Activated naive CD8-positive, alpha-beta T cell treated with anti-CD3 and anti-CD28 coated beads, Interleukin-2, amount 50 U/mL, for 16 hours (primary cell): ENCODE results near the gene HTR1E.
"Not testable (repeated sequence)": the region's sequence is repeated elsewhere in the genome, so short reads cannot be mapped to it uniquely, and the experiment has no call there.

ENCODE experiments used
- DNase-seq: peaks from one replicate; pipeline ENCODE4 v3.0.0-alpha.2; 2020; ENCODE audit warnings: low read depth, low spot score

HTR1E gene, protein sequence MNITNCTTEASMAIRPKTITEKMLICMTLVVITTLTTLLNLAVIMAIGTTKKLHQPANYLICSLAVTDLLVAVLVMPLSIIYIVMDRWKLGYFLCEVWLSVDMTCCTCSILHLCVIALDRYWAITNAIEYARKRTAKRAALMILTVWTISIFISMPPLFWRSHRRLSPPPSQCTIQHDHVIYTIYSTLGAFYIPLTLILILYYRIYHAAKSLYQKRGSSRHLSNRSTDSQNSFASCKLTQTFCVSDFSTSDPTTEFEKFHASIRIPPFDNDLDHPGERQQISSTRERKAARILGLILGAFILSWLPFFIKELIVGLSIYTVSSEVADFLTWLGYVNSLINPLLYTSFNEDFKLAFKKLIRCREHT

DNA sequence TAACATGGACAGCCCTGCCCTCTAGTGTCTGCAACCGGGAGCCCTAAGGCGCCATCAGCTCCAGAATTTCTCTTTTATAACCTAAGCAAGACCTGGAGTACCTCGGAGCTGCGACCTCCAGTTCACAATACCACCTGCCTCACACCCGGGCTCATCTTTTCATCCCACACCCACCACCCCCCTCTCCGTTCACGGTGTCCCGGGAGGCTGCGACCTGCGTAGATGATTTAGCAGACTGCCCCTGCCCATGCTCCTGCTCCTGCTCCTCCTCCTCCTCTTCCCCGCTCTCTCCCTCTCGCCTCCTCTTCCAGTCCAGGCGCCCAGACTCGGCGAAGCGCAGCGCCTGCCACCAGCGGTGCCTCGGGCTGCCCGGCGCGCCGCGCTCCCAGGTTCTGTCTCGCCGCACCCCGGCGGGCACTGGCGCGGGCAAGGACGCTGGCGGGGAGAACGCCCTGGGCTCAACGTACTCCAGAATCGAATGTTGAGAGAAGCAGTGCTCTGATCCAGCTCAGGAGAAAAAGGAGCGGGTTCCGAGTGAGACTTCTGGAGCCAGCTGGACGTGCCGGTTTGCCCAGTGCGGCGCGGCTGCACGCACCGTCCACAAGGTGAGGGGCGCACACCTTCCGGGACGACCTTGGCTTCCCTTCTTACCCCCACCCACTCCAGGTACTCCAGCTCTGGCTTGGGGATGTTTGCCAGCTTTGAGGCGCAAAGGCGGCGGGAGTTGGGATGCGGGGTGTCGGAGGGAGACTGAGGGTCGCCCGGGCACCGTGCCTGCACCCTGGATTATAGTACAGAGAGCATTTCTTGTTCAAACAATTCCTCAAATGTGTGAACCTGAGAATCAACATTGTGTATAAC, at the start of gene HTR1E:
HTR1E (plus strand) TSS at position 310 of the 861 bp plus-strand sequence. CDS start 77,807 bp downstream, outside the sequence.
- DNase-seq: no peak

DNA sequence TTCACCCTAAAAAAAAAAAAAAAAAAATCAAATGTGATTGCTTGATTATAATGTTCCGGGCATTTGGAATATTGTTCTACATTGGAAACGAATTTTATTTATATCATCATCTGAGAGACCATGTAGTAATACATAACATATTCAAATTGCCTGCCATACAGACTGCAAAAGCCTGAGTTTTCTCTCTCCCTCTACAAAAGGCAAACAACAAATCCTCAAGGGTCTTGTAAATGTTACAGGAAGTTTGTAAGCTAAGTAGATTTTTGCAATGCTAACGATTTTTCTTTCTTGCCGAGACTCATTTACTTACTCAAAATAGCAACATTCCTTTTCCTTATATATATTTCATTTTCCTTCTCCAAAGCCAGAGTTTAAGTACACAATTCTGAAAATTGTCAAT, 49.0 kb upstream of the HTR1E start:
- DNase-seq: no peak

DNA sequence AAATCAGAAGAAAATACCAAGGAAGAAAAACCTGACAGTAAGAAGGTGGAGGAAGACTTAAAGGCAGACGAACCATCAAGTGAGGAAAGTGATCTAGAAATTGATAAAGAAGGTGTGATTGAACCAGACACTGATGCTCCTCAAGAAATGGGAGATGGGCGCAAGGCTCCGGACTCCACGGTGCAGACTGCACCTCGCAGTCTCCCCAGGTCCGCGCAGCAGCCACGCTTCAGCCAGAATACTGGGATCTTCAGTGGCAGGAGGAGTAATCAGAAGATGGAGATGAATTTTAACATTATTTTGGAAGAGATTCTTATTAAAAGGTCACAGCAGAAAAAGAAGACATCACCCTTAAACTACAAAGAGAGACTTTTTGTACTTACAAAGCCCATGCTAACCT, 40.1 kb upstream of the HTR1E start:
- not testable (repeated sequence) for DNase-seq

DNA sequence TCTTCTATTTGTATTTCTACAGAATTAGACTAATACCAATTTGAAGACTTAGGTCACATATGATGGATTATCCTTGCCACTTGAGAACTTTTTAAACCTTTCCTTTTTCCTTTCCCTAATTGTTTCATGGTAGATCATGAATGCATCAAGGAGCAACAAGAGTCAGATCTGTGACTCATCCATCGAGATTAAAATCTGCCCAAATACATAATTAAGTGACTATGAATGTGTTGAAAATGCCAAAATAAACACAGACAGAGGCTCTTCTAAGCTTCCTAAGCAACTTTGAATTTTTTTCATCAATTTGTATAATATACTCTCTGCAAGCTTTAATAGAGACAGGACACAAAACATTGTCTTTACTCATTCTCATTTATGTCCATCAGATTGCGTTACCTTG, 23.5 kb upstream of the HTR1E start:
- no peak for DNase-seq

DNA sequence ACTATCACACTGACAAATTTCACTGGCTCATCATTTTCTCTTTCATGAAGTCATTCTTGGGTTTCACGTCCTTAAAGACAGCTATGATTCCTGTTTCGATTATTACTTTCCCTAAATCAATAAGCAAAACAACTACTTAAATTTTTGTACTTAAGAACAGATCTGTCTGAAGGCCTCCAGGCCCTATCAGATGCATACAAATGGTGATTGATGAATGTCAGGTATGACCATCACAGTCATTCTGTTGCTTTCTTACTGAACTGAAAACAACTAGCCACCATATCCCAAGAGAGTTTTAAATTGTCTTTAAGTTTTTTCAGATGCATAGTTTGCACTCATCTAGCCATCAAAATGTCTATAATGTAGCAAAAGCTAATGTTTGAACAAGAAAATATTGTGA, 20.9 kb upstream of the HTR1E start:
- DNase-seq: no peak

DNA sequence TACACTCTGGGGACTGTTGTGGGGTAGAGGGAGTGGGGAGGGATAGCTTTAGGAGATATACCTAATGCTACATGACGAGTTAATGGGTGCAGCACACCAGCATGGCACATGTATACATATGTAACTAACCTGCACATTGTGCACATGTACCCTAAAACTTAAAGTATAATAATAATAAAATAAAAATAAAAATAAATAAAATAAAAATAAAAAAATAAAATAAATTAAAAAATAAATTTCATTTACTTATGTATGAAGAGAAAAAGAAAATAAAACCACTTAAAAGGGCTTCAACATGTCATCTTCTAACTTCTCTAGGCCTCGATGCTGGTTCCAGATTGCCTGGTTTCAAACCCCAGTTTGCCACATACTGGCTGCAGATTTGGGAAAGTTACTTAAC, 10.2 kb upstream of the HTR1E start:
- DNase-seq: not testable (repeated sequence)

DNA sequence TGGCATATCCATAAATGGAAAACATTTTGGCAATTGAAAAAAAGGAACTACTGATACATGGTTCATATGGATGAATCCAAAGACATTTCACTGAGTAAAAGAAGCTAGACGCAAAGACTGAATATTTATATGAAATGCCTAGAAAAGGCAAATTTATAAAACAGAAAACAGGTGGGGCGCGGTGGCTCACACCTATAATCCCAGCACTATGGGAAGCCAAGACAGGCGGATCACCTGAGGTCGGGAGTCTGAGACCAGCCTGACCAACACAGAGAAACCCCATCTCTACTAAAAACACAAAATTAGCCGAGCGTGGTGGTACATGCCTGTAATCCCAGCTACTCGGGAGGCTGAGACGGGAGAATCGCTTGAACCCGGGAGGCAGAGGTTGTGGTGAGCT, 9.5 kb upstream of the HTR1E start:
- DNase-seq: not testable (repeated sequence)

DNA sequence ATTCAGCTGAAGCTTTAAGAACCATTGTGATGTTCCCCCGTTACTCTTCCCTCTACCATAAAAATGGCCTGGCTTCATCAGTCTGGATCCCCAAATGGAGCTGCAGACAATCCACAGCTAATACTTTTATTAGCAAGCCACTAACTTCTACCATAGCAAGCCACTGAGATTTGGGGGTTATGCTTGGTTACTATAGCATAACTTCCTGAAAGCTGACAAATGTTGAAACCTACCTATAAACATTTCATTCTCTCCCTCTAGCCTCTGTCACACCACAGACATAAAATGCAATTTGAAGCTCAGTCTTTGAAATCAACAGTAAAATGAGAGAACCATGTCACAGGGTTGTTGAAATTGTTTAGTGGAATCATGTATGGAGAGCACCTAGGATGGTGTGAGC, 3.0 kb upstream of the HTR1E start:
- no peak for DNase-seq

DNA sequence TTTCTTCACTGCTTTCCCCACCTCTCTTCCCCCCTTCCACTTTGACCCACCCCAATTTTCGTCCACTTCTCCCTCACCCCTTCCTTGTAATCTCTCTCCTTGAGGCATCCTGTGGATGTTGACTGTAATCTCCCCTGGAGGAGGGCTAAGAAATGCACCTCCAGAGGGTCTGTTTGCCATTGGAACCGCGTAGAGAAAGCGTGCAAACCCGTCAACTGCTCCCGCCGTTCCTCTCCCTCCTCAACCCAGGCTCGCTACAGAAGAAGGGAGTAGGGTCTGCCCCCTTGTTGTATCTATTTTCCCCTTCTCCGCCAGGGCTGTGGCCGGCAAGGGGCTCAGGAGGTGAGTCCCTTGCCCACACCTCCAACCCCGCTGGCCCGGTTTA, 502 bp upstream of the HTR1E start:
- no peak for DNase-seq

DNA sequence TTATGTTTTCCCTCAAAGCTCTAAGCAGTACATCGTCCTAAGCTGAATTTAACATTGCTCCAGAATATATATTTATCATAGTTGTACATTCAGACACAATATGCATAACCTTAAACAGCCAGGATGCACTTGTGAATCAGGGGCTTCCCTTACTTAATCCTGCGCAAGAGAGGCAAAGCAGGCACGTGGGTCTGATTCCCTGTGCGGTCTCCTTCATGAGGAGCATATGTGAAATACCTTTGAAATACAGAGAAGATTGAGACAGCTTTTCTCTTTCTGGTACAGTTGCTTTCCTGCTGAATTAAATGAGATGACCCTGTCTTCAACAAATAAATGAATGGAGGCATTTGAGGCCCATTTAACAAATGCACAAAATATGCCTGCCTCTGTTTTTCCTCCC, 1.5 kb downstream of the HTR1E start:
- no peak for DNase-seq

DNA sequence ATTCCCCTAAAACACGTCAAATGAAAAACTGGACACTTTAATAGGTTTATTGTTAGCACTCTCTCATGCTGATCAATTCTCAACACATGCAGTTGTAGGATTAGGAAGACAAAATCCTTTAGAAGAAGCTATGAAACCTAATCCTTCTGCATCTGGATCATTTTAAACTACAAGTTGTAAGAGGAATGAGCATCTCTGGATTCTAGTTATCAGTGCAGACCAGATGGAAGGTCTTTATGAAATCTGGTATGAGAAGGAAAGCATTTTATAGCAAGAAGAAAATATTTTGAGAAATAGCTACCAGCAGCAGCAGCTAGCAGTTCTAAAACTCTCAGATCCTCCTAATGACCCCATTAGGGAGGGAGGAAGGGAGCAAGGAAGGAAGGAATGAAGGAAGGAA, 4.1 kb downstream of the HTR1E start:
- DNase-seq: no peak

DNA sequence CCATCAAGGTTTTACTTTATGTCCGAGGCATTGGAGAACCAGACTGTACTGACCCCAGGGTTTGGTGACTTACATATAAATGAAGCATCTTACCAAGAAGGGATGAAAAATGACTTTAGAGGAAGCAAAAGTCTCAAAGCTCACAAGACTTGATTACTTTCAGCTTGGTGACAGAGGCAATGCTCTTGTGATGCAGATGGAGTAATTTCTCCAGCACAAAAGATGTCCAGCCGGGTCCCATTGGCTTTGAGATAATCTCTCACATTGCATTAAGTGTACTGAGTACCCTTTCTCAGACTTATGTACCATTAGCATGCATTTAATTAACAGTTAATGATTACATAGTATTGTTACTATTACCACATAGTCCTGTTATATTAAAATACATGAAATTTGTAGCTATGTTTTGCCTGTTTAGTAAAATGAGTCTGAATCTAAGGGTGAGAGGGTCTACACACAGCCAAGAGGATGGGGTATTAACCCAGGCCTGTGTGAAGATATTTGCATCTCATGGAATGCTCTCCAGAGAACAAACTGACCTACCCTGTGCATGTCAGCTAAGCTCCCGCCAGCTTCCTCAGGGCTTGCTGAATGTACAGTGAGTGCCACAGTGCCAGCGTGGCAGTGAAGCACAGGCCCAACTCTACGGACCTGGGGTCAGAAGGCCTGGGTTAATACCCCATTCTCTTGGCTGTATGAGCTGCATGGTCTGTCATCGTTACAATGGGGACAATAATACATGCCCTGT, 5.6 kb downstream of the HTR1E start:
- no peak for DNase-seq

DNA sequence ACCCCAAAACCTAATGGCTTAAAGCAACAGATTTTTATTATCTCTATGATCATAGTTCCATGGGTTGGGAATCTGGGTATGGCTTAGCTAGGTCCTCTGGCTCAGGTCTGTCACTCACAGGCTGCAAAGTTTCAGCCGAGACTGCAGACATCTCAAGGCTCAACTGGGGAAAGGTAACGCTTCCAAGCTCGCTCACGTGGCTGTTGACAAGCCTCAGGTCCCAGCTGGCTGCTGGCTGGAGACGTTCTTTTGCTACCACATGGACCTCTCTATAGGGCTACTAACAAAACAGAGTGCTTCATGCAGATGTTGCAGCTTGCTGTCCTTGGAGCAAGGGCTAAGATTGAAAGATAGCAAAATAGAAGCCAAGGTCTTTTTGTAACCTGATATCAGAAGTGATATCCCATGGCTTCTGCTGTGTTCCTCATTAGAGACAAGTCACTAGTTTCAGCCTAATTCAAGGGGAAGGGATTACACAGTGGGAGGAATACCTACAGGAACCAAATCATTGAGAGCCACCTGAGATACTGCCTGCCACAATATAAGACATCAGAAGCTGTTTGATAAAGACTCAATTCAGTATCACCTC, 6.6 kb downstream of the HTR1E start:
- no peak for DNase-seq

DNA sequence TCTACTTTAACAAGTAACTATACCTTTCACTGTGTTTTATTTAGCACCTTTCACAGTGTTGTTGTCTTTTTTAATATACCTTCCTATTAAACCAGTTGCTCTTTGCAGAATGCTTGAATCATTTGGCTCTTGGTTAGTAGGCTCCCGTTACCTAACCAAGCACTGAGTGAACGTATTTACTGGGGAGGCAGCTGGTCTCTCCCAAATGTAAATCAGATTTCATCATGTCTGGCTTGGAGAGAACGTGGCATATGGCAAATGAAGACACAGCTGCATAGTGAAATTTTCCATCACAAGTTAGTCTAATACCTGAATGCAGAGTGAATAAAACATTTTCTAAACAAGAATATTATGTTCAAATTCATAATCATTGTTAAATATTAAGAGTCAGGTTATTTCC, 12.4 kb downstream of the HTR1E start:
- no peak for DNase-seq

DNA sequence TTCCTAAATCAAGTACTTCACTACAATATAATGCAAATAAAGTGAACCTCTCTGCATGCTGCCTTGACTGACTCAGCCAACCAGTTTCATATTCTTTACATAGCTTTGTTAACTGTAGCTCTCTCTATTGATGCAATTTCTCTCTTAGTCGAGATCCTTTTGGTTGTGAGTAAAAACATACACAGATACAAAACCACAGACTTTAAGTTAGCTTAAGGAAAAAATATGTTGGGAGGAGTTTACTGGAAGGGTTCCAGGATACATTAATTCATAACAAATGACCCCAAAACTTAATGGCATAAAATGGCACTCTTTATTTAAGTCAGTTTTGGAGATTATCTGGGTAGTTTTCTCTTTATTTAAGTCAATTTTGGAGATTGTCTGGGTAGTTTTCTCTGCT, 15.7 kb downstream of the HTR1E start:
- DNase-seq: no peak

DNA sequence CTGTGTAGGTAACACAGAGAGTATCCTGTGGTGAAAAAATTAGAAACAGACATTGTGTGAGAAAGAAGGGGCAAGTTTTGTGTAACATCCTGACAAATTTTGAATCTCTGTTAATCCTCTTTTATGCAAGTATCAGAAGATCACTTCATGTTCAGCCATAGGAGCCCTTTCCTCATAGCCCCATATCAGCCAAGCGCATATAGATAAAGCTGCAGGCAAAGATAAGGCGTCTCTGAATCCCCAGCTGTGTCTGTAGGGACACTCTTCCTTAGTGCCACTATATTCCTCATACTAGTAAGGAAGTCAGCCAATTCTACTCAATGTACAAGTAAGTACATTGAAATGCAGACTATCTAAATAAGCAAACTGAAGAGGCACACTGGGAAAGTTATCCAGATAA, 22.3 kb downstream of the HTR1E start:
- no peak for DNase-seq

DNA sequence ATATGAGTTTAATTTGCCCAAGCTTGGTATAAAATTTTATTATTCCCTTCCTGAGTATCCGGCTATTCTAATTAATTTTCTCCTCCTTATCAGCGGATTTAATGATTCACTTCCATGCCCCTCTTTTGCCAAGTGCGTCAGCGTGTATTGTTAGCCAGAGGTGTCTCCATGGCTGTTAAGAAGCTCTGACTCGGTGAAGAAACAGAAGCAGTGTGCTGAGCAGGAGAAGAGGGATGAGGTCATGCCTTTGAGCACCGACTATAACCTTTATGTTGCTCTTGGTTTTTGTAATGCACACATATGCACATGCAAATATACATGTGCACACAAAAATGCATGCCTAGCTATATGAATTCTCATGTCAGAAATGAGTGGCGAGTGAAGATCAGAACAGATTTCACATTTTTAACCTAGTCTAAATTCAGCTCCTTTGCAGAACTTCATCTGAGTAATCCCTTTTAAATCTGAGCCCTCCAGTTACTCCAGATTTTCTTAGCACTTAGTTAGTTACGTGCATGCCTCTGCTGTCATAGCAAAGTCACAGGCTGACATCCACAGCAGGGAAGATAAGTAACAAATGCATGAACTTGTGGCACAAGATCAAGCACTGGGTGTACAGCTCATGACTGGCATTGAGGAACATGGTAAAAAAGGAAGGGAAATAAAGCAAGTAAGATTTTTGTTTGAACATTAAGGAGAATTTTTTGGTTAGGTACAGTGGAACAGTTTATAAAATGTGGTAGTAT, 24.3 kb downstream of the HTR1E start:
- no peak for DNase-seq

DNA sequence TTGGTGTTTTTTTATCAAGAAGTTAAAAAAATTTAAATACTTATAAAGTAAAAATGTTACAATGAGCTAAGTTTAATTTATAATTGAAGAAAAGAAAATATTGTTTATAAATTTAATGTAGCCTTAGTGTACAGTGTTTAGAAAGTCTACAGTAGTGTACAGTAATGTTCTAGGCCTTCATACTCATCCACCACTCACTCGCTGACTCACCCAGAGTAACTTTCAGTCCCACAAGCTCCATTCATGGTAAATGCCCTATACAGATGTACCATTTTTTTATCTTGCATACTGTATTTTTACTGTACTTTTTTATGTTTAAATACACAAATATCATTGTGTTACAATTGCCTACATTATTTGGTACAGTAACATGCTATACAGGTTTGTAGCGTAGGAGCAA, 26.0 kb downstream of the HTR1E start:
- DNase-seq: no peak

DNA sequence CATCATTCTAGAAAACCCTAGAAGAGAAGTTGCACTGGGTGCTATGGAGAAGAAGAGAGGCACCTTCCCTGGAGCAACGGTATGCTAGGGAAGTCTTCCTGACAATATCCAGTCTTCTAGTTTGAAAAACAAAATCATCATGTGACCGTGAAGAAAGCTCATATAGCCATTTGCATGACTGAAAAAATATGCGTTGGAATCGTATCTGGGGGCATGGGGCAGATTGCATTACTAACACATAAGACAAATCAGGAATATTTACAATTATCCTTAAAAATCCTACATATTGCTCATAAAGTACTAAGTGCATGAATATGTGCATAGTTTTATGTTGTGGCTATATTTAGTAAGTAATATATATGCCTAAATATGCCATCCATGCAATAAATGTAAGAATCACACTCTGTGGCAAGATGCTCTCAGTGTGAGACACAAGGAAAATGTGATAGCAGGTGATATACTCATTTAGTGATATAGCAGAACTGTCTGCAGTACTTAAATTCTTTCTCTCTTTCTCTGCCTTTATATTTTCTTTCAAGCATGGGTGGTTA, 26.8 kb downstream of the HTR1E start:
- no peak for DNase-seq

DNA sequence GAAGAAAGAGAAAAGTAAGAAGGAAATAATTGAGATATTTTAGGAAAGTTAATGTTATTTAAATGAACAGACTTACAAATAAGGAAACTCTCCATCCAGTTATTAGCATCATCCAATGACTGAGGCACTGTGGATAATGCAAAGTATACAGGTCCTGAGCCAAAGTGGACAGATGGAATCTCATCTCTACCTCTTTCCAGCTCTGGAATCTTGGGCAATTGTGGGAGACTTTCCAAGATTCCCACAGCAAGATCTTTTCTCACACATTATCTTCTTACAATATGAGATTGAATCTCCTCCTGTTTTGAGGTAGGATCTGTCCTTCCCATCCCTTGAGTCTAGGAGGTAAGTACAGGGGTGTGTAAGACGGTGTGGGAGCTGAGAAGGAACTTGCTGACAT, 28.9 kb downstream of the HTR1E start:
- no peak for DNase-seq

DNA sequence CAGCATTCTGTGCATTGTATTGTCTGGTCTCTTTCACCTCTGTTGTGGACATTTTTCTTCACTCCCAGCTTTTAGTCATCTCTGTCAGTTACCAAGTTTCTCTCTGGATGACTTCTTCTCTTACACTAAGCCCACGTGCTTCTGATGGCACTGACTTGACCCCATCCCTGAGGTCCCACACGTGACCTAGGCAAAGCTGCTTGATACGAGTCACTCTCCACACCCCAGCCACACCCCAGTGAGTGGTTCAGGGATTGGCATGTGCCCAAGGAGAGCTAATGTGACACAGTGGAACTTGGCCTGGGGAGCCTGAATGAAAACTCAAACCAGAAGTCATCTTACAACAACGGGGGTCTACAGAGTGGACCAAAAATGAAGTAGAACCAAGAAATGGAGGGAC, 32.2 kb downstream of the HTR1E start:
- no peak for DNase-seq
